HG02642 (cell line): ENCODE measurements around the gene HK1.
"Not testable (repeated sequence)": the region's sequence is repeated elsewhere in the genome, so short reads cannot be mapped to it uniquely, and the experiment has no call there.

Experiments used
- ATAC-seq: cut with Tn5 transposase; IDR thresholded peaks from one replicate; pipeline ENCODE4 v1.9.1; 2021; ENCODE audit warnings: mild to moderate bottlenecking; ENCODE audit not compliant: unreplicated experiment, poor library complexity

Gene HK1

DNA sequence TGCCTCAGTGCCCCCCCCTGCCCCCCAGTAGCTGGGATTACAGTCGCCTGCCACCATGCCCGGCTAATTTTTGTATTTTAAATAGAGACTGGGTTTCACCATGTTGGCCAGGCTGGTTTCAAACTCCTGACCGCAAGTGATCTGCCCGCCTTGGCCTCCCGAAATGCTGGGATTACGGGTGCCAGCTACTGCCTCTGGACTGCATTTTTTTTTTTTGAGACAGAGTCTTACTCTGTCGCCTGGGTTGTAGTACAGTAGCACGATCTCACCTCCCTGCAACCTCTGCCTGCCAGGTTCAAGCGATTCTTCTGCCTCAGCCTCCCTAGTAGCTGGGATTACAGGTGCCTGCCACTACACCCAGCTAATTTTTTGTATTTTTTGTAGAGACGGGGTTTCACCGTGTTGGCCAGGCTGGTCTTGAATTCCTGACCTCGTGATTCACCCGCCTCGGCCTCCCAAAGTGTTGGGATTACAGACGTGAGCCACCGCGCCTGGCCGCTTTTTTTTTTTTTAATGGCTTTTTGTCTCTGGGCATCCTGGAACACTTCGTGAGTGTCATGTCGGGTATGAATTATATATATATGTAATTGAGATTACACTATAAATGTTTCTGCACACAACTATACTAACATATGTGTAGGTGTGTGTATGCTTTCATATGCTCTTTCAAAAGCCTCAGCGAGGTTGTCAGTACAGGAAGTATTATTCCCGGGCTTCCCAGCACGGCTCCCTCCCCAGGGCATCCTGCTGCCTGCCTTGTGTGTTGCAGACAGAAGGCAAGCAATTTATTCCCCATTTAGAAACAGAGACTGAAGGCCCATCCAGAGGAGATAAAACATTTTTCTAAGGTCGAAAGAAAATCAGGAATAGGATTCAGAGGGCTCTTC is 47.6 kb downstream of the HK1 start:
- ATAC-seq, result not testable (repeated sequence)

DNA sequence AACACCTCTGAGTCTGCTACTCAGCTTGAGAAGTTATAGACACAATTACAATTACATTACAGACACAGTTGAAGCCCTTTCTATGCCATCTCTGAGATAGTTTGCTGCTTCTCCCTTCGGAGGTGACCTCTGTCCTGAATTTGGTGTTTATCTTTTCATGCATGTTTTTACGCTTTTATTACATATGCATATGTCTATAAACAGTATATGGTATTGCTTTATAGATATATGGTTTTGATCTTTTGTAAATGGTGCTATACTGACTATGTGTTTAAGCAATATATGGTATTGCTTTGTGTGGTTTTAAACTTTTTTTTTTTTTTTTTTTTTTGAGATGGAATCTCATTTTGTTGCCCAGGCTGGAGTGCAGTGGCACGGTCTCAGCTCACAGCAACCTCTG is 48.4 kb downstream of the HK1 start:
- no peak for ATAC-seq

DNA sequence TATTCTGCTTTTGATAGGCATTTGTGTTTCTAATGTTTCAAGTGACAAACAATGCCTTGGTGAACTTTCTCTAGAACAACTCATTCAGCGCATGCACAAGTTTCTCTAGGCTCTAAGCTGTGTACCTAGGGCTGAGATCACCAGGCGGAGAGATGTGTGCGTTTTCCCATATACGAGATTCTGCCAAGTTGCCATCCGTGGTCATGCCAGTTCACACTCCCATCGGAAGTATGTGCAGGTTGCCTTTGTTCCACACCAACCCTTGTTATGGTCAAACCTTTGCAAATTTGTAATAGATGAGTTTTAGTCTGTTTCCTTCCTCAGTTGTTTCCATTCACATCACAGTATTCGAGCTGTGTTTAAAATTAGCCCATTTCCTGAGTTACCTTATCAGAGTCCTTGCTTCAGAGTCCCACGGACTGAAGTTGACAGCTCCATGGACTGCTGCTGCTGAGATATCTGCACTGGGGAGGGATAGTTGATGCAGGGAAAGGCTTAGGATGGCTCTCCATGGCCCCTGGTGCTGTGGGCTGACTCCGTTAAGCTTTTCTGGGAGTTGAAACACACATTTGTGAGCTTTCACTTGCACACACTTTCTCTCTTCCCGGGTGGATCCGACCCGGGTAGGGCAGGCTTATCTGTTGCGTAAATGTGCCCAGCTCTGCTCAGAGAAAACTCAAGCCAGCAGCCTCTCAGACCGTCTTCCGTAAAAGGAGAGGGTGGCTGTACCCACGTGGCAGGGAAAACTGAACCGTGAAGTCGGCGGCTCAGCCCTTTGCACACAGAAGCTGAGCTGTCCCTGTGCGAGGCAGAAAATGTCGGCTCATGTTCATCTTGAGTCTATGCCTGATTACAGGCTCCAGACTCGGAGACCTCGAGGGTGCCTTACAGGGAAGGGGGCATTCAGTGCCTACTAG is 49.4 kb downstream of the HK1 start:
- peak; percentile 92 for ATAC-seq

DNA sequence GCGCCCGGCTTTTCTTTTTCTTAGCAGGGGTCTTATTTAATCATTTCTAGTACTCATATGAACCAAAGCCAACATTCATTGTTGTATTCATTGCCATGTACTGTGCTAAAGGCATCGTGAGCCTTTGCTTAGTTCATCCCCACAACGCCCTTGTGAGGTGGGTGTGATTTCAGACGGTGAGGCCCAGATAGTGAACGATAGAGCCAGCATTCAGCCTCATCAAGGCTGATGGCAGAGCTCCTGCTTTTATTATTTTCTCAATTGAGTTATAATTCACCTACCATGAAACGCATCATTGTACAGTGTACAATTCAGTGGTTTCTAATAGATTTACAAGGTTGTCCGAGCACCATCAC is 50.1 kb downstream of the HK1 start:
- ATAC-seq, result peak; percentile 21

DNA sequence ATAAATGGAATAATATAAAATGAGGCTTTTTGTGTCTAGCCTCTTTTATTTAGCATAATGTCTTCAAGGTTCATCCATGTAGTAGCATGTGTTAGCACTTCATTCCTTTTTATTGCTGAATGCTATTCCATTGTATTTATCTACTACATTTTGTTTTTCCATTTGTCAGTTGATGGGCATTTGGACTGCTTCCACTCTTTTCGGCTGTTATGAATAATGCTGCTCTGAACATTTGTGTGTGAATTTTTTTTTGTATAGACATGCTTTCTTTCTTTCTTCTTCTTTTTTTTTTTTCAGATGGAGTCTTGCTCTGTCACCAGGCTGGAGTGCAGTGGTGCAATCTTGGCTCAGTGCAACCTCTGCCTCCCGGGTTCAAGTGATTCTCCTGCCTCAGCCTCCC is 50.6 kb downstream of the HK1 start:
- not testable (repeated sequence) for ATAC-seq

DNA sequence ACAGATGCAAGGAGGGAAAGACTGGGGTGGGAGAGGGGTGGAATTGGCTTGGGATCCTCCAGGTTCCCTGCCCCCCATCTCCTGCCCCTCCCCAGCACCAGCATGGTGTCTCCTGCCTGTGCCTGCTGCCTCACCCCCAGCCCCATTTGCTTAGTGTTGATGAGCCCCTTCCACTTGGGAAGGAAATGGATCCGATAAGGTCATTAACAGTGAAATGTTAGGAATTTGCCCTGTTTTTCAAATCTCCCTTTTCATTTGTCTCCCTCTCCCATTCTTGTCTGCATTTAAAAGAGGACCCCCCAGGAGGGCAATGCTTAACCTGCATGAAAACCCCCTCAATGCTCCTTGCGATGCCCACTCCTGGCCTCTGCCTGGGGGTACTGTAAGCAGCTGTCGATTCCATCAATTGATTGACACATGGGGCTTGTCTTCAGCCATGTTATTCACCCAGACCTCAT is 51.5 kb downstream of the HK1 start:
- no peak for ATAC-seq

DNA sequence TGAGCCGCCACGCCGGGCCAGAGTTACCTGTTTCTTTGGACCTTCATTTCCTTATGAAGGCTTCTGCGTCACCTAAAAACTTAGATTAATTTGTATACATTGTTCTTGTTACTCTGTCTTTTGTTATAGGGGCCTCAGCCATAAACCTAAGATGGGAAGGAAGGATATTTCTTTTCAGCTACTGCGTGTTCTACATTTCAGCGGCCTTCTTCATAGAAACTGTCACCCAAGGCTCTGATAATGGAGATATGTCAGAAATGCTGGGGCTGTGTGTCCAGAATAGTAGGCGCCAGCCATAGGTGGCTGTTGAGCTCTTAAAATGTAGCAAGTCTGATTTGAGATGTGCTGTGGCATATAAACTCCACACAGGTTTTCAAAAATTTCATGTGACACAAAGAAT is 52.9 kb downstream of the HK1 start:
- ATAC-seq, result no peak

DNA sequence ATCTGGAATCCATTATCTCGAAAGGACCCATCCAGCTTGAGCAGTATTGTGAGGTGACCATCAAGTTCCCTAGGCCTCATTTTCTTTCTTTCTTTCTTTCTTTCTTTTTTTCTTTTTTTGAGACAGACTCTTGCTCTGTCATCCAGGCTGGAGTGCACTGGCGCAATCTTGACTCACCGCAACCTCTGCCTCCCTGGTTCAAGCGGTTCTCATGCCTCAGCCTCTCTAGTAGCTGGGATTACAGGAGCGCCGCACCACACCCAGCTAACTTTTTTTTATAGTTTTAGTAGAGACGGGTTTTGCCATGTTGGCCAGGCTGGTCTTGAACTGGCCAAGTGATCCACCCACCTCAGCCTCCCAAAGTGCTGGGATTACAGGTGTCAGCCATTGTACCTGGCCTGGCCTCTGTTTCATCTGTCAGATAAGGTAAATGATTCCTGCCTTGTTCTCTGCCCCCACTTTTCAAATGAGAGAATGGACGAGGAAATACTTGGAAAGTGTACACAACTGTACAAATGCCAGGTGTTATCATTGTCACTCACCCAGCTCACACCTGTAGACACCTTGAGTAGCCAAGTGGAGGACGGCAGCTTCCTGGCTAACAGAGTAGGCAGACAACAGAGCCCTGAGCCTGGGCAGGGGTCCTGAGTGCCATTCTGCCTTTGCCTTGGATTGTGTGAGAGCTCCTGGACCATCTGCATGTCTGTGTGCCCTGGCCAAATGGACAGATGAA is 54.1 kb downstream of the HK1 start:
- ATAC-seq, result no peak

DNA sequence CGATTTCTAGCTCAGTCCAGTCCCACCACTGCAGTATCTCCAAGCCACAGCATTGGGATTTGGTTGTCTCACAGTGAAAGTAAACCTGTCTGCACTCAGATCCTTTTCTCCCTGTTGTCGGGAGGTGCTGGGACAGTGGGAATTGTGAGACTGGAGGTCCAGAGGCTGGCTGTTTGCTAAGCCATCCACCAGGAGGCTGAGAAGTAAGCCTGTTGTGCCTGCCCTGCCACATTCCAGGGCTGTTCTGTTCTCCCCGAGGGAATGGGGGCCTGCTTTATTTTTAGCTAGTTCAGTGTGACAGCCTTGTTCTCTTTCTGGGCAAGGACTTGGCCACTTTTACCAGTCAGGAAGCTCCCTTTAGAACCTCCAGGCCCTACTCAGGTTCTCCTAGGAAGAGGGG is 54.9 kb downstream of the HK1 start:
- ATAC-seq, result no peak

DNA sequence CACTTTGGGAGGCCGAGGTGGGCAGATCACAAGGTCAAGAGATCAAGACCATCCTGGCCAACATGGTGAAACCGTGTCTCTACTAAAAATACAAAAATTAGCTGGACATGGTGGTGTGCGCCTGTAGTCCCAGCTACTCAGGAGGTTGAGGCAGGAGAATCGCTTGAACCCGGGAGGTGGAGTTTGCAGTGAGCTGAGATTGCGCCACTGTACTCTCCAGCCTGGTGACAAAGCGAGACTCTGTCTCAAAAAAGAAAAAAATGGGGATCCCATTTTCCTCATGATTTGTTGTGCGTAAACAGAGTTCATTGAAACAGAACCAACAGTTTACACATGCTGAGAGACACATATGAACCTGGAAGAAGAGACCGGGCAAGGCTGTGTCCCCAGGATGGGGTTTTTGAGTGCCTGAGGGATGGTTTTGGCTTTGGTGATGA is 55.6 kb downstream of the HK1 start:
- ATAC-seq, result not testable (repeated sequence)

DNA sequence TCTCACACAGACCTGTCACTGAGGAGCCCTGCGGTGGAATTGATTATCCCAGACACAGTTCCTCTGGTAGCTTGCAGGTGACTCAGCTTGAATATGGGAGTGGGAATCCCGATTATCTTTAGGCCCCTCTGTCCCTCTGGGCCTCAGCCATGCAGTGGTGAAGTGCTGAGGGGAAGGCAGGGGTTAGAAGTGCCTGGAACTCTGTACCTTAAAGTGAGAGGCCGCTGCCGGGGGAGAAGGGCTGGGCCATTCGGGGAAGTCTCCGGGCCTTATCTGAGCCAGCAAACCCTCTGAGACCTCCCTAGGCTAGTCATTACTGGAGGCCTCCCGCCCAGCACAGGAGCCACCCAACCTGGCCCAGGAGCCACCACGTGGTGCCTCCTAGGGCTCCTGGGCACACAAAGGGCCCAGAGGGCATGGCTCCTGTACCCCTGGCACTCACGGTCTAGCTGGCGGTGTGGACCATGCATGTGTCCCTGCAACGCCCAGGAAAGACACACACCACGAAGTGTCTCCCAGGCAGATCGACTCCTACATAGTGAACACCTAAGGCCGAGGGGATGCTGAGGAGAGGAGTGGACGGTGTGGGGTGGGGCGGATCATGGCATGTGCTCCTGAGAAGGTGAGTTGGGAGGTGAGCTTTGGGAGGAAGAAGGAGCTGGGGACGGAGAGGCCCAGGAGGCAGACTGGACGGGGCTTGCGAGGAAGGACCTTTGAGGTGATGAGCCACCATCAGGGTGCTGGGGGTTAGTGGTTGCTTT is 56.2 kb downstream of the HK1 start:
- no peak for ATAC-seq

DNA sequence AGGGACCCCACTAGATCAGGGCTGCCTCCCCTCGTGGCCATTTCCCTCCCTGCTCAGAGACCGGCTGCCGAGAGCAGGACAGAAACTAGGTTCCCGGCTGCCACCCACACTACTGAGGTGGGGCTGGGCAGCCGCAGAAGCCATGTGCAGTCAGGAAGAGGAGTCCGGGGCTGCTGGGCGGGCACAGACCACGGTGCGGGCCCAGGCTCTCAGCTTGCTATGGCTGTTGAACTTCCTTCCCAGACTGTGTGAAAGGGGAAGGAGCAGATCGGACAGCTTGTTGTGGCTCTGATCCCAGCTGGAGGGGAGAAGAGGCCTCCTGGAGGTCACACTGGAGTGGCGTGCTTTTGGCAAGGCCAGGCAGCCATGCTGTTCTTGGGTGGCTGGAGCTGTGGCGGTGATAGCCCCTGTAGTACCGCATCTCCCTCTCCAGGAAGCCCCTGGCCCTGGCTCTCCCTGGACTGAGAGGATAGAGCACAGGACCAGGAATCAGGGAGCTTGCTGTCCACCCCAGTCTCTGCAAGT is 56.8 kb downstream of the HK1 start:
- ATAC-seq, result no peak

DNA sequence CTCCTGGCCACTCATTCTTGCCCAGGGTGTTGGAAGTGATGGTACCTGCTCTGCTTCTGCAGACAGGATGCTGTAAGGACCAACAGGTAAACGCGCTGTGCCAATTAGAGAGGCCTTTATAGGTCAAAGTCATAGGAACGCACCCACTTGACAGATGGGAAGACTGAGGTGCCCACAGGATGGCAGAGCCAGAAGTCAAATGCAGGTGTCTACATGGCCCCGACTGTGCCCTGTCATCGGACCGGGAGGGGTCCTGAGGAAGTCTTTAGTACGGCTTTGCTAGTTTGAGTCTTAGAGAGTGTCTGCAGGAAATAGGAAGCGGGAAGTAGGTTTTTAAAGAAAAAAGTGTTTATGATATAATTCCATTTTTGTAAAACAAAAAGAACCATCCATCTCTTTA is 57.3 kb downstream of the HK1 start:
- ATAC-seq, result no peak

DNA sequence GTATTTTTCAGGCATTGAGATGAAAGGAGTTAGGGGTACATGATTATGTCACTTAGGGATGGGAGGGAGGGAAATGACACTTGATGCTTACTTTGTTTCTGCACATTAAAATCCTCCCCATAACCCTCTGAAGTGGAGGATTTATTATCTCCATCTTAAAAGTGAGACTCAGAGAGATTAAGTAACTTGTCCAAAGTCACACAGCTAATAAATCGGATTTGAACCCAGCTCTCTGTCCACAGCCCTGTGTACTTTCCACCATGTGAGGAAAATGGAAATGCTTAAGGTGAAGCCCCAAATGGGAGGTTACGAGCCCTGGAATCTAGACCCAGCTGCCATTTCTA is 58.6 kb downstream of the HK1 start:
- ATAC-seq, result no peak

DNA sequence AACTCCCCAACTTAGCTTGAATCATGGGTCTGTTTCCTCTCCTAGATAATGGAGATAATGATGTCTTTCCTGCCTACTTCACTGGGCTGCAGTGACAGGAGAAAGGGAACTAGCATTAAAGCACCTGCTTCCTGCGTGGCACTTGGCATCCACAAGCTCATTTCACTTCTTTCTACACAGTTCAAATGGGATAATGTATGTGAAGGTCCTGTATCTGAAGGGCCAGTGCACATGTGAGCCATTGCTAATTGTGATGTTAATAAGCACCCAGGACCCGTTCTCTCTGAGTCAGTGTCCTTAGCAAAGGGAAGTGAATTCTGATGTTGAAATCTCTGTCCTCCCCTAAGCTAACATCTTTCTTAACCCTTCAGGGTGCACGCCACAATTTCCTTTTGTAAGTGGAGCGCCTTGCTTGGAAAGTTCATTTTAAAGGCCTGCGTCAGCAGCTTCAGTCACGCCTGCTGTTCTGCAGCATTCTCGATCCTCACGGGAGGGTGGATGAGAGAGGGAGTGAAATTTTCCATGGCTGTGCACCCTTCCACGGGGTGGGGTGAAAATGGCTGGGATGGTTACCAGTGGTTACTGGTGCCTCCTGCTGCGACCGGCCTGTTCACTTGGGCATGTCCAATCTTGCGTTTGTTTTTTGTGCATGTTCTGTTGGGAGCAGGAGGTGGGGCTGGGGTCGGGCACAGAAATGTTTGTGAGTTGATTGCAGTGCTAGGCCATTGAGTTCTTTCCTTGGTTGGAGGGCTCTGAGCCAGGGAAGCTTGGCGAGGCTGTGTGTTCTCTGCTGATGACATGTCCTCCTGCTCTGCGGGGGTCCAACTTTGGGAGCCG is 59.2 kb downstream of the HK1 start:
- ATAC-seq, result no peak

DNA sequence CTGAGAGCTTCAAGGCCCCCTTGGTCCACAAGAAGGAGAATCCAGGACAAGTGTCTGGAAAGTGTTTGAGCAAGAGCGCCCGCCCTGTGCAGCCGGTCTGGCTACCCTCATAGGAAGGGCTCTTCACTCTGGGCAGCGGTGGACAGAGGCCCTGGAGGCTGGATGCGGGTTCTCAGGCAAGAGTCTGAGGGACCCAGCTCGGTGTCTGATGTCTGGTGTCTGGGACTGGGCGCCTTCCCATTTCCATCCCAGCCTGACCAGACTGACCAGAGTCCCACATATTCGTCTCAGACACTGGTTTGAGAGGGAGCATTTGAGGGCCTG is 59.8 kb downstream of the HK1 start:
- no peak for ATAC-seq

DNA sequence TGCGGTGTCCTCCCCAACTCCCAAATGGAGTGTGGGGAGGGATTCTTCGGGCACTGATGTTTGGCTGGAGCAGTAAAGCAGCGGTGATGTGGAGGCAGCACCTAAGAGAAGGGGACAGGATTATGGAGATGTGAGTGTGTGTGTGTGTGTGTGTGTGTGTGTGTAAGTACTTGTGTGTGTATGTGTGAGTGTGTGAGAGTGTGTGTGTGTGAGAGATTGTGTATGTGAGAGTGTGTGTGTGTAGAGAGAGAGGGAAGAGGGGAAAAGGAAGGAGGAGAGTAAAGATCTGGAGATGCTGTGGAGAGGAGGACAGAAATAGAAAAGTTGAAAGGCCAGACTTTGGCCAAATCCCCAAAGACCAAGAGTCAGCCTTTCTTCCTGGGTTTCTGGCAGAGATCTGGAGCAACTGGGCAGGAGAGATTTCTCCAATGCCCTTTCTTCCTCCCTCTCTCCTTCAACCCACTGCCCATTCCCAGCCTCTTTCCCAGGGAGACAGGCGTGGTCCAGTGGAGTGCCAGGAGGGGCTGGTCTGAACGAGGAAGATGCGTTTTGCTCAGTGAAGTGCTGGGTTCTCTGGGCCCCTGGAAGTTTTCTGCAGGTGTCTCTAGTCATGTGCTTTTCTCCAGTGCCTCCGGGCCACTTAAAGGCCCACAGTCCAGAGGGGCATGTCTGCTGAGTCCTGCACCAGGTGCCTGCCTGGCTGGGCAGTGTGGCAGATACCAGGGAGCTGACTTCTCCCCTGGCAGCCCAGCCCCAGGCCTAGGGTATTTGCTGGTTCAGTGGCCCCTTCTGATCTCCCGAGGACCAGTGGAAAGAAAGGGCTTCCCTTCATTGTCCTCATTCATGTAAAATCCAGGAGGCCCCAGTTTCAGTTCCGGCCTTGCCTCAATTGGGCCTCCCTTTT is 60.5 kb downstream of the HK1 start:
- ATAC-seq, result no peak

DNA sequence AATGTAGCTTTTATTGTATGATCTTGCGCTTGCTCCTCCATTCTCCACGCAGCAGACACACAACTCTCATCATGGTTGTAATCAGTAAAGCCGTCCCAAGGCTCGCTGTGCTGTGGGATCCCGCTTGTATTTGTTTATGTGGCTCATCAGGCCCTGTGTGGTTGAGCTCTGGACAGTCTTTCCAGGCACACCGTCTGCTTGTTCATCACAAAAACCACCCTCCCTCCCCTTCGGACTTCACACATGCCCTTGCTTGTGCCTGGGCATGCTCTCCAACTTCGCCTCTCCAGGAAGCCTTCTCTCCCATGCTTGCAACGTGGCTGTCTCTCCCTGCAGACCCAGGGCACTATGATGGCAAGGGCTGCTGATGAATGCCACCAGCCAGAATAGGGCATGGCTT is 62.4 kb downstream of the HK1 start:
- no peak for ATAC-seq
